GM18870 (cell line): ENCODE measurements around the gene SIDT1.

Experiments
- ATAC-seq: cut with Tn5 transposase; IDR thresholded peaks from one replicate; pipeline ENCODE4 v1.9.1; 2021; ENCODE audit warnings: moderate library complexity; ENCODE audit not compliant: unreplicated experiment

SIDT1 gene

GRCh38 chr3:113676261-113676660, 143.9 kb downstream of the SIDT1 start:
- no peak for ATAC-seq

GRCh38 chr3:113677737-113678136, 145.4 kb downstream of the SIDT1 start:
- no peak for ATAC-seq

- no peak for ATAC-seq
Measured at GRCh38 chr3:113678773-113679172, 146.4 kb downstream of the SIDT1 start.
